Measurements from ENCODE around the gene RAB4A. TPM values are rescaled to one million over a fixed set of nuclear protein-coding genes. Genes with fewer than 3 reads are reported as not detected.

The RAB4A gene
- total and polyA plus RNA-seq, 2 donors (not counting 1 experiment from before 2014, with no cell fraction given): 15.7 to 31.5 TPM

DNA sequence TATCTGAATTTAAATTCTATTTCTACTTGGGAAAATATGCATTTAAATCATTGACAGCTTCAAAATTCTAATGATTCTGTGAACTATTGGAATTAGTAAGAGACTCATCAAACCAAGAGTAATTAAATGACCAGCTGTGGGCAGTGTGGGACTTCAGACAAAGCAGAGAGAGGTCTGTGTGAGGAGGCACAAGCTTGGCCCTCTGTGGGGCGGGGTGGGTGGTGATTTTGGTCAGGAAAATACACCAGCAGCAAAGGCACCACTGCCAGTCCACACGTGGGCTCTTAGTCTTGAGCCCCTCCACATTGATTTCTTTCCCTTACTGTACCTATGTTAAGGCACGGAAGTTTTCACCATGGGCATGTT lies 39.2 kb upstream of the RAB4A start:
- Histone ChIP-seq H3K4me2 (ENCODE audit: extremely low read depth, insufficient read depth, low read length) (no peak overlapping the region), H3K27ac (ENCODE audit: insufficient read depth, low read length) (no peak overlapping the region)

DNA sequence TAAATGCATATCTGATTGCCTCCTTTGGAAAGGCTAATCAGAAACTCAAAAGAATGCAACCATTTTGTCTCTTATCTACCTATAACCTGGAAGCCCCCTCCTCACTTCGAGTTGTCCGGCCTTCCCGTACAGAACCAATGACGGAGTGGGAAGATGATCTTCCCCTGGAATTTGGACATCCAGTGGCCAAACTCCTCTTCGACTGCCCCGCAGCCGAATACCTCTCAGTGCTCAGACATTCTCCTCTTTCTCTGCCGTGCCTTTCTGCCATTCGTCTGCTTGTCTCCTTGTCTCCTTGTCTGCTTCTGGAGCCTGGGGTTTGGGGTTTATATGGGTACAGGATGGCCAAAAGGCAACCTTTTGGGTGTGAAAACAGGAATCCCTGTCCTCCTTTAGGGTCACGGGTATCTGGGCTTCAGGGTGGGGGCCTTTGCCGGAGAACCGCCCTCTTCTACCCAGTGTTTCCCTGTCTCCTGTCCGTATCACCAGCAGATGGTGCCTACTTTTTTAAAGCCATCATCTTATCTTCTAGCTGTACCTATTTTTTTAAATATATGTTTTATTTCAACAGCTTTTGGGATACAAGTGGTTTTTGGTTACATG lies 35.9 kb upstream of the RAB4A start:
- no peaks in the 10 kb centered on the region for H3K27me3 ChIP-seq (ENCODE audit: control insufficient read depth, insufficient read depth, low read length)
- no peaks in the 10 kb centered on the region for H3K36me3 ChIP-seq (ENCODE audit: control insufficient read depth, insufficient read depth, low read length)
- H3K4me3 ChIP-seq (replicated peaks in 1 of 4; ENCODE audit: control extremely low read depth in 1 of 4, insufficient read depth in 1 of 4, low read depth in 3 of 4, low read length in 4 of 4): no peak overlapping the region
- no peak for TF ChIP-seq EZH2 (IDR thresholded peaks at IDR 0.05; ENCODE audit: low read length, missing control alignments)
- TF ChIP-seq, protein P1, sequence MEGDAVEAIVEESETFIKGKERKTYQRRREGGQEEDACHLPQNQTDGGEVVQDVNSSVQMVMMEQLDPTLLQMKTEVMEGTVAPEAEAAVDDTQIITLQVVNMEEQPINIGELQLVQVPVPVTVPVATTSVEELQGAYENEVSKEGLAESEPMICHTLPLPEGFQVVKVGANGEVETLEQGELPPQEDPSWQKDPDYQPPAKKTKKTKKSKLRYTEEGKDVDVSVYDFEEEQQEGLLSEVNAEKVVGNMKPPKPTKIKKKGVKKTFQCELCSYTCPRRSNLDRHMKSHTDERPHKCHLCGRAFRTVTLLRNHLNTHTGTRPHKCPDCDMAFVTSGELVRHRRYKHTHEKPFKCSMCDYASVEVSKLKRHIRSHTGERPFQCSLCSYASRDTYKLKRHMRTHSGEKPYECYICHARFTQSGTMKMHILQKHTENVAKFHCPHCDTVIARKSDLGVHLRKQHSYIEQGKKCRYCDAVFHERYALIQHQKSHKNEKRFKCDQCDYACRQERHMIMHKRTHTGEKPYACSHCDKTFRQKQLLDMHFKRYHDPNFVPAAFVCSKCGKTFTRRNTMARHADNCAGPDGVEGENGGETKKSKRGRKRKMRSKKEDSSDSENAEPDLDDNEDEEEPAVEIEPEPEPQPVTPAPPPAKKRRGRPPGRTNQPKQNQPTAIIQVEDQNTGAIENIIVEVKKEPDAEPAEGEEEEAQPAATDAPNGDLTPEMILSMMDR (conservative IDR thresholded peaks at IDR 0.05 in 1 of 2, IDR thresholded peaks at IDR 0.05 in 1 of 2; ENCODE audit: low read depth in 1 of 2, low read length in 2 of 2): no peak
- no peak overlapping the region for H3K4me2 ChIP-seq (ENCODE audit: extremely low read depth, insufficient read depth, low read length)
- no peaks in the 10 kb centered on the region for H3K9me3 ChIP-seq (ENCODE audit: control insufficient read depth, insufficient read depth, low read depth, low read length)
- no peaks in the 10 kb centered on the region for H4K20me1 ChIP-seq (ENCODE audit: control insufficient read depth, extremely low read depth, insufficient read depth, low read length)
- no peak overlapping the region for H3K9ac ChIP-seq (ENCODE audit: insufficient read depth, low read length)
- H2AFZ ChIP-seq (ENCODE audit: low read length): no peak overlapping the region
- no peaks in the 10 kb centered on the region for H3K4me1 ChIP-seq (ENCODE audit: control insufficient read depth, extremely low read depth, insufficient read depth, low read length)
- no peak for DNase-seq (ENCODE audit: low read depth in 2 of 2)
- no peaks in the 10 kb centered on the region for H3K79me2 ChIP-seq (ENCODE audit: control insufficient read depth, insufficient read depth, low read length)
- H3K27ac ChIP-seq (ENCODE audit: insufficient read depth, low read length): no peak overlapping the region

More for the DNA sequence above, 39.2 kb upstream of the RAB4A start:
- Histone ChIP-seq H2AFZ (ENCODE audit: low read length) (no peak overlapping the region), H3K79me2 (ENCODE audit: control insufficient read depth, insufficient read depth, low read length) (no peaks in the 10 kb centered on the region), H3K4me1 (ENCODE audit: control insufficient read depth, extremely low read depth, insufficient read depth, low read length) (no peaks in the 10 kb centered on the region), H3K36me3 (ENCODE audit: control insufficient read depth, insufficient read depth, low read length) (no peaks in the 10 kb centered on the region), H4K20me1 (ENCODE audit: control insufficient read depth, extremely low read depth, insufficient read depth, low read length) (no peaks in the 10 kb centered on the region), H3K4me3 (replicated peaks in 1 of 4; ENCODE audit: control extremely low read depth in 1 of 4, insufficient read depth in 1 of 4, low read depth in 3 of 4, low read length in 4 of 4) (no peak overlapping the region), H3K9me3 (ENCODE audit: control insufficient read depth, insufficient read depth, low read depth, low read length) (no peaks in the 10 kb centered on the region), H3K27me3 (ENCODE audit: control insufficient read depth, insufficient read depth, low read length) (peaks cover 4% of the 10 kb centered on the region), H3K9ac (ENCODE audit: insufficient read depth, low read length) (no peak overlapping the region)
- no peak for TF ChIP-seq EZH2 (IDR thresholded peaks at IDR 0.05; ENCODE audit: low read length, missing control alignments)
- TF ChIP-seq, protein P1 (conservative IDR thresholded peaks at IDR 0.05 in 1 of 2, IDR thresholded peaks at IDR 0.05 in 1 of 2; ENCODE audit: low read depth in 1 of 2, low read length in 2 of 2): no peak
- DNase-seq (ENCODE audit: low read depth in 2 of 2): no peak

DNA sequence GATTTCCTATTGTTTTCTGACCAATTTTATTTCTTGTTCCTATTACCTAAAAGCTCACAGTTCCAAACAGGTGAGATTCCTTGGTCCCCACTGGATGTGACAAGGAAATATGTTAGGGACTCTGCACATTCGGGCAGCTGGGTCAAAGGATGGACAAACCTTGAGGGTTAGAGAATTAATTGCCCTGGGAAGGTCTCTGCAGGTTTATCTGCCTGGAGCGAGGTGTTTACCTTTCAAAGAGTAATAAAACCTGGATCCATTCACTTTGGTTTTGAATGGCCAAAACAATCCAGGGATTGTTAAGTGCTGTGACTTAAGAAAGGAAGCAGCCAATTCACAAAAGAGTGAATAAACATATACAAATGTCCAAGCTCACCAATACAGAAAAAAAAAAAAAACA lies 33.6 kb upstream of the RAB4A start:
- no peak for DNase-seq (ENCODE audit: low read depth in 2 of 2)
- no peak overlapping the region for H3K4me3 ChIP-seq (replicated peaks in 1 of 4; ENCODE audit: control extremely low read depth in 1 of 4, insufficient read depth in 1 of 4, low read depth in 3 of 4, low read length in 4 of 4)
- no peaks in the 10 kb centered on the region for H4K20me1 ChIP-seq (ENCODE audit: control insufficient read depth, extremely low read depth, insufficient read depth, low read length)
- no peak overlapping the region for H3K27ac ChIP-seq (ENCODE audit: insufficient read depth, low read length)
- H3K36me3 ChIP-seq (ENCODE audit: control insufficient read depth, insufficient read depth, low read length): no peaks in the 10 kb centered on the region
- no peak for TF ChIP-seq EZH2 (IDR thresholded peaks at IDR 0.05; ENCODE audit: low read length, missing control alignments)
- TF ChIP-seq, protein P1 (conservative IDR thresholded peaks at IDR 0.05 in 1 of 2, IDR thresholded peaks at IDR 0.05 in 1 of 2; ENCODE audit: low read depth in 1 of 2, low read length in 2 of 2): no peak
- H3K4me1 ChIP-seq (ENCODE audit: control insufficient read depth, extremely low read depth, insufficient read depth, low read length): no peaks in the 10 kb centered on the region
- H3K9ac ChIP-seq (ENCODE audit: insufficient read depth, low read length): no peak overlapping the region
- H3K79me2 ChIP-seq (ENCODE audit: control insufficient read depth, insufficient read depth, low read length): no peaks in the 10 kb centered on the region
- H3K9me3 ChIP-seq (ENCODE audit: control insufficient read depth, insufficient read depth, low read depth, low read length): no peaks in the 10 kb centered on the region
- no peak overlapping the region for H3K4me2 ChIP-seq (ENCODE audit: extremely low read depth, insufficient read depth, low read length)
- no peak overlapping the region for H2AFZ ChIP-seq (ENCODE audit: low read length)
- H3K27me3 ChIP-seq (ENCODE audit: control insufficient read depth, insufficient read depth, low read length): no peaks in the 10 kb centered on the region

Data from fibroblast of lung (primary cell).